T1000 (cell line): ENCODE results near the gene SUMO4.

ENCODE experiments used
- DNase-seq: peaks from one replicate; lab custom pipeline; 2025; ENCODE audit warnings: mixed read lengths; lab: John Stamatoyannopoulos, UW

The SUMO4 gene

GRCh38 chr6:149389509-149390297, 10.4 kb upstream of the SUMO4 start:
- no peak for DNase-seq

GRCh38 chr6:149392093-149392492, 8.0 kb upstream of the SUMO4 start:
- DNase-seq = no peak

GRCh38 chr6:149392535-149392934, 7.5 kb upstream of the SUMO4 start:
- no peak for DNase-seq

GRCh38 chr6:149393002-149393679, 6.9 kb upstream of the SUMO4 start:
- DNase-seq = no peak

GRCh38 chr6:149395185-149395584, 4.9 kb upstream of the SUMO4 start:
- DNase-seq = no peak

GRCh38 chr6:149397384-149397783, 2.7 kb upstream of the SUMO4 start:
- DNase-seq = no peak

- DNase-seq = no peak
Measured at GRCh38 chr6:149403534-149403933, 3.5 kb downstream of the SUMO4 start.

GRCh38 chr6:149405823-149406765, 6.0 kb downstream of the SUMO4 start:
- no peak for DNase-seq

- DNase-seq = no peak
Measured at GRCh38 chr6:149409617-149410016, 9.6 kb downstream of the SUMO4 start.

- no peak for DNase-seq
Measured at GRCh38 chr6:149410557-149410956, 10.5 kb downstream of the SUMO4 start.

GRCh38 chr6:149414009-149414408, 13.9 kb downstream of the SUMO4 start:
- no peak for DNase-seq

- DNase-seq = no peak
Measured at GRCh38 chr6:149414821-149415220, 14.8 kb downstream of the SUMO4 start.

GRCh38 chr6:149419696-149420404, 19.8 kb downstream of the SUMO4 start:
- DNase-seq = no peak

GRCh38 chr6:149421132-149421531, 21.1 kb downstream of the SUMO4 start:
- DNase-seq = no peak

GRCh38 chr6:149422581-149422980, 22.5 kb downstream of the SUMO4 start:
- no peak for DNase-seq

- no peak for DNase-seq
Measured at GRCh38 chr6:149423964-149424440, 23.9 kb downstream of the SUMO4 start.

- DNase-seq = no peak
Measured at GRCh38 chr6:149425224-149425623, 25.2 kb downstream of the SUMO4 start.

- no peak for DNase-seq
Measured at GRCh38 chr6:149425754-149426153, 25.7 kb downstream of the SUMO4 start.

GRCh38 chr6:149428606-149429005, 28.5 kb downstream of the SUMO4 start:
- DNase-seq = no peak

GRCh38 chr6:149429427-149430360, 29.6 kb downstream of the SUMO4 start:
- no peak for DNase-seq
